Measurements from ENCODE around the gene SYNC.

GRCh38 chr1:32693455-32694174, 9.0 kb downstream of the SYNC start:
- TF ChIP-seq EZH2phosphoT487 (IDR thresholded peaks at IDR 0.05; ENCODE audit: borderline replicate concordance, low read length) (no peak), CTCF (conservative IDR thresholded peaks at IDR 0.05; ENCODE audit: low read depth, low read length) (no peak)

Data from PC-3 (cell line).